Jurkat, Clone E6-1 (cell line): ENCODE results near the gene BIRC5.

Experiments
- DNase-seq: peaks from one replicate; pipeline ENCODE4 v3.0.0-alpha.2; 2011; ENCODE audit warnings: low read depth, low spot score
- H3K4me3 ChIP-seq: 2 replicates; pipeline ENCODE4 v1.5.1; 2011; ENCODE audit warnings: mild to moderate bottlenecking, low read length, control low read depth, moderate library complexity

BIRC5 gene

DNA sequence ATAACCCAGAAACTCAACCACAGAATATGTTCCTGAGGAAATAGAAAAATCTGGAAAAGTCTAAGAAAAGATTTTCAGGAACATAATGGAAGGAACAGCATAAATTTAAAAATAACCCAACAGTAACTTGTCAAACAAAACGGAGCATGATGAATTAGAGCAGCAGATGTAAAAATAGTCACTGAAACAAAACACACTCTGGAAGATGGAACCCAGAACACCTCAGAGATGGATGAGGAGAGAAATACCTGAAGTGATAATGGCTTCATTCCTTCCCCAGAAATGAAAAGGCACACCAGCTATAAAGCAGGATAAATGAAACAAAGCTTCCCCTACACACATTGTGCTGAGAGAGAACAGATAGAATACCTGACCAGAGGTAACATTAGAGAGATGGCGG lies 33.5 kb upstream of the BIRC5 start:
- no peak overlapping the region for H3K4me3 ChIP-seq
- no peak for DNase-seq

GRCh38 chr17:78182504-78182903 lies 31.5 kb upstream of the BIRC5 start:
- no peak for DNase-seq
- no peak overlapping the region for H3K4me3 ChIP-seq

DNA sequence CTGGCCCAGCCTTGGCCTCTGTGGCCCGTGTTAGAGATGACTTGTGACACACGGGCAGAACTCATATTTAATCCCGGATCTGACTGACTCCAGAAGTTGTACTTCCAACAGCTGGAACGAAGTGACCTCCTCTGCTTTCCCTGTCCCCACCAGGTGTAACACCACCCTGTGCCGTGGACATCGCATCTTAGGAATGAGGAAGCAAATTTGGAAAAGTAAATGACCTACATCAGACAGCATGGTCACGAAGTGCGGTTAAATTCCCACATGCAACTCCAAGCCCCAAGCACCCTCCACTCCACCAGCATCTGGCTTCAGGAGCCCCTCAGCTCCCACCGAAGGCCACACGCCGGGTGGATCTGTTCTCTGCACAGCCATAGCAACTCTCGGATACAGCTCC lies 30.1 kb upstream of the BIRC5 start:
- no peak for DNase-seq
- no peak overlapping the region for H3K4me3 ChIP-seq

GRCh38 chr17:78184351-78184750 lies 29.7 kb upstream of the BIRC5 start:
- H3K4me3 ChIP-seq: no peak overlapping the region
- no peak for DNase-seq

- no peak for DNase-seq
- H3K4me3 ChIP-seq: no peak overlapping the region
Measured at GRCh38 chr17:78184868-78185267, 29.2 kb upstream of the BIRC5 start.

GRCh38 chr17:78185981-78186691 lies 27.9 kb upstream of the BIRC5 start:
- peak overlapping the region; percentile 50 for H3K4me3 ChIP-seq
- no peak for DNase-seq

DNA sequence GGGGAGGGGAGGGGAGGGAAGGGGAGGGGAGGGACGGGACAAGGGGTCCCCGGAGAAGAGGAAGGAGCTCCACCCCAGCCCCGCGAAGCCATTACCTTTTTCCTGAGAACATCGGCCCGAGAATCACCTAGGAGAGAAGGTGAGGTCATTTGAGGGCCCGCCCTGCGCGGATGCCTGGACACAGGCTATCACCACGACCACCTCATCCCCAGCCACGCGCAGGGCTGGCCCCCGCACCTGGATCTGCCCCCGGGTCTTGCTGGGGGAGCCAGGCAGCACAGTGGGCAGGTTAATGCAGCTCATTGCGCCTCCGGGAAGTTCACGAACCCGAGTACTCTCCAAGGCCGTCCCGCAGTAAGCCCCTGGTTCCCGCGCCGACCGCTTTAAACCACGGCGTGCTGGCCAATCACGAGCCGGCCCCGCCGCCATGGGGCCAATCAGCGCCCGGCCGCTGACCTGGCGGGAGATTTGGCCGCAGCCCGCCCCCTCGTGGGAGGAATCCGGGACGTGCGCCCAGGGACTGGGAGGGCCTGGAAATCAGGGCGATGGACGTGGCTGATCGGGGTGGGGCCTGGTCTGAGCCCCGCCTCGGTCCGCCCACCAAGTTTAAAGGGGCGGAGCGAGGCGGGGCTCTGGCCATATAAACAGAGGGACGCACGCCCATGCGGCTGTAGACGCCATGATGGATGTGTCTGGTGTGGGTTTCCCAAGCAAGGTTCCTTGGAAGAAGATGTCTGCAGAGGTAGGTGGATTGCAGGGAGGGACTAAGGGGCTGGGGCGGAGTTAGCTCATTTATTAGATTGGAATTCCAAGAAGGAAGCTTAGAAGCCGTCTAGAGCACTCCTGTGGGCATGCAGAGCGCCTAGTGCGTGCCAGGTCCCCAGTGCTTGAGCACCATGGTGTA lies 27.1 kb upstream of the BIRC5 start, which contains the start of the genes AFMID and TK1:
AFMID (plus strand) TSS at position 671 of the 904 bp plus-strand sequence; CDS start at position 680, 9 bp downstream.
TK1 (minus strand) TSS at position 361 of the 904 bp plus-strand sequence; CDS start at position 303, 58 bp downstream.
- DNase-seq: peak; percentile 79
- peak within 1 kb of the TSS; percentile 68 for H3K4me3 ChIP-seq

GRCh38 chr17:78196716-78197115 lies 17.3 kb upstream of the BIRC5 start:
- no peak for DNase-seq
- H3K4me3 ChIP-seq: no peak overlapping the region

DNA sequence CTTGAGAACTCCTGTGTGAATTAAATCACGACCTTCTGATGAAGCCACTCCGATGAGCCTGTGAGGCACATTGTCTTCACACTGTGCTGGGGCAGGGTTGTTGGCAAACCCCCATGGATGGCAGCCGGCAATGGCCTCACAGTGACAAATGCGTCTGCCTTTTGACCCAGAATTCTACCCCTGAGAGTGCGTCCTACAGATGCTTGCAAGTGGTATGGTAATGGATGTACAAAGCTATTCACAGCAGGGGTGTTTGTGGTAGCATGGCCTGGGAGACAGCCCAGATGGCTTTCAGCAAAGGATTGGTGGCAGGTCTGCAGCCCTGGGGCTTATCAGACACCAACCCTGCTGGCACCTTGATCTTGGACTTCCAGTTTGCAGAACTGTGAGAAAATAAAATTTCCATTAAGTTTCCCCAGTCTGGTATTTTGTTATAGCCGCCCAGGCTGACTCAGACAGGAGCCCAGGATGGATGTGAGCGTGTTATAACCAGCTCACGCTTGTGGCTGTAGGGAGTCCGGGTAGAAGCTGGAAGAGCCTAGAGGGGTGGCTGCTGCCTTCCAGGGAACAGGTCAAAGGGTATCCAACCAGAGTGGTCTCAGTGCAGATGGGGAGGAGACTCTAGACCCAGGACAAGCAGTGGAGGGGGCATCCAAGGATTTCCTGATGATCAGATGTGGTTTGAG lies 16.8 kb upstream of the BIRC5 start:
- DNase-seq: no peak
- no peak overlapping the region for H3K4me3 ChIP-seq

GRCh38 chr17:78200451-78200850 lies 13.6 kb upstream of the BIRC5 start:
- no peak overlapping the region for H3K4me3 ChIP-seq
- DNase-seq: no peak

GRCh38 chr17:78202666-78203065 lies 11.4 kb upstream of the BIRC5 start:
- DNase-seq: no peak
- H3K4me3 ChIP-seq: no peak overlapping the region

- DNase-seq: no peak
- no peak overlapping the region for H3K4me3 ChIP-seq
Measured at GRCh38 chr17:78204387-78205123, 9.5 kb upstream of the BIRC5 start.

DNA sequence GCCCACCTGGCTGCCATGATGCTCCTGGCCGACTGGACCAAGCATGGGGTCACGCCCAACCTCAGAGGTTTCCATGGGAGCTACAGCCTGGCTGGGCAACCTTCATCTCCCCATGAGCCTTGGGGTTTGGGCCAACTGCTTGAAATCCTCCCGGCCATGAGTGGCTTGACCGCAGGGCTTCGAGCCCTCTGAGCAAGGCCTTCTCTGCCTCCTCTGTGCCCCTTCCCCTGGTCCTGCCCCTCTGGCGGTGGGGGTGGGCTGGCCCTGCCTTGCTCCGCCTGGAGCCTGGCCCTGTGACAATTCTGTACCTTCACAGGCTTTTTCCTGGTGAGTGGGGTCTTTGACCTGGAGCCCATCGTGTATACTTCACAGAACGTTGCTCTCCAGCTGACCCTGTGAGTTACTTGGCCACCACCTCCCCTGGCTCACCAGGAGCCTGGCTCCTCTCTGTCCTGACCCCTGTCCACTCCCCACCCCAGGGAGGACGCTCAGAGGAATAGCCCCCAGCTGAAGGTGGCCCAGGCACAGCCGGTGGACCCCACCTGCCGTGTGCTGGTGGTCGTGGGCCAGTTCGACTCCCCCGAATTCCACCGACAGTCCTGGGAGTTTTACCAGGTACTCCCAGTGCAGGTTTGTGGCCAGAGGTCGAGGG lies 8.8 kb upstream of the BIRC5 start:
- H3K4me3 ChIP-seq: no peak overlapping the region
- no peak for DNase-seq

- no peak for DNase-seq
- no peak overlapping the region for H3K4me3 ChIP-seq
Measured at GRCh38 chr17:78206298-78206697, 7.8 kb upstream of the BIRC5 start.

DNA sequence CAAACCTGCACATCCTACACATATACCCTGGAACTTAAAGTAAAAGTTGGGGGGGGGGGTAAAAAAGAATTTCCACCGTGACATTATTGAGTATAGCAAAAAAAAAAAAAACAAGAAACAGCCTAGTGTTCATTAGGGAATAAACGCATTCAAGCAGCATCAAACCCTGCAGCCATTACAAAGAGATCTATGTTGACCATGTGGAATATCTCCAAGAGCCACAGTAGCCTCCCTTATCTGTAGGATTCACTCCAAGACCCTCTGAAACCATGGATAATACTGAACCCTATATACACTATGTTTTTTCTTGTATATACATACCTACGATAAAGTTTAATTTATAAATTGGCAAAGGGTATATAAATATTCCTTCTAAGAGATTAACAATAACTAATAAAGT lies 5.6 kb upstream of the BIRC5 start:
- no peak overlapping the region for H3K4me3 ChIP-seq
- no peak for DNase-seq

DNA sequence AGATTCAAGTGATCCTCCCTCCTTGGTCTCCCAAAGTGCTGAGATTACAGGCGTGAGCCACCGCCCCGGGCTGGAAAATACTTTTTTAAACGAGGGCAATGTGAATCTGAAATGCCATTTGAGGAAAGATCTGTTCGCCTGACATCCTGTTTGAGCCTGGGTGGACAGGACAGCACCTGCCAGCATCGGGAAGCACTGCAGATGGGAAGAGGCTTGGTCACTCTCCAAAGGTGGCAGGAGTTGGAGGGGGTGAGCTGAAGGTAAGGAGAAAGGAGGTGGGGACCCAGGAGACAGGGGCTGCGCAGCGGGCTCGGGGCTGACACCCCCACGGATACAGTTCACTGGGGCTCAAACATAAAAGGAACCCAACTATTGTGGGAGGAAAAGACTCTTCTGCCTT lies 3.9 kb upstream of the BIRC5 start:
- no peak for DNase-seq
- H3K4me3 ChIP-seq: no peak overlapping the region

DNA sequence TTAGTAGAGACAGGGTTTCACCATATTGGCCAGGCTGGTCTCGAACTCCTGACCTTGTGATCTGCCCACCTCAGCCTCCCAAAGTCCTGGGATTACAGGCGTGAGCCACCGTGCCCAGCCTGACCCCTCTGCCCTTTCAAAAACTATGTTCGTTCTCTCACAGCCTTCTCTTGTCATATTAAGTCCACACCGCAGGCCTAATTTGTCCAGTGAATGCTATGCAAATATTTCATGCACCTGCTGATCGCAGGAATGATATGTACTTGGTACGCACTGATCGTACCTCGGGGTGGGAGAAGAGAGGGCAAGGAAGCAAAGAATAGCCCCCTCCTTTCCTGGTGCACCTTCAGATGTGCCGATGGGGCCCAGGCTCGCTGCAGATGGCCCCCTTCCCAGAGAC lies 3.0 kb upstream of the BIRC5 start:
- H3K4me3 ChIP-seq: no peak overlapping the region
- no peak for DNase-seq

DNA sequence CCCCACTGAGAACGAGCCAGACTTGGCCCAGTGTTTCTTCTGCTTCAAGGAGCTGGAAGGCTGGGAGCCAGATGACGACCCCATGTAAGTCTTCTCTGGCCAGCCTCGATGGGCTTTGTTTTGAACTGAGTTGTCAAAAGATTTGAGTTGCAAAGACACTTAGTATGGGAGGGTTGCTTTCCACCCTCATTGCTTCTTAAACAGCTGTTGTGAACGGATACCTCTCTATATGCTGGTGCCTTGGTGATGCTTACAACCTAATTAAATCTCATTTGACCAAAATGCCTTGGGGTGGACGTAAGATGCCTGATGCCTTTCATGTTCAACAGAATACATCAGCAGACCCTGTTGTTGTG lies 631 bp downstream of the BIRC5 start:
- no peak for DNase-seq
- H3K4me3 ChIP-seq: peak overlapping the region; percentile 97
